HG03378 (cell line): ENCODE data around the gene ZNF500.

ENCODE experiments used
- ATAC-seq: cut with Tn5 transposase; IDR thresholded peaks from one replicate; pipeline ENCODE4 v1.9.1; 2021; ENCODE audit warnings: mild to moderate bottlenecking, moderate library complexity; ENCODE audit not compliant: unreplicated experiment

The ZNF500 gene

GRCh38 chr16:4766875-4767628 is at the start of gene ZNF500:
TSS of gene ZNF500 (minus strand) at chr16:4767162. CDS start at chr16:4765978, 1,184 bp downstream.
- peak; percentile 82 for ATAC-seq

- ATAC-seq: no peak
Measured at GRCh38 chr16:4814542-4815173, 47.7 kb upstream of the ZNF500 start.

- no peak for ATAC-seq
Measured at GRCh38 chr16:4814046-4814445, 47.1 kb upstream of the ZNF500 start.

GRCh38 chr16:4813251-4814003 is 46.5 kb upstream of the ZNF500 start:
- ATAC-seq: no peak

DNA sequence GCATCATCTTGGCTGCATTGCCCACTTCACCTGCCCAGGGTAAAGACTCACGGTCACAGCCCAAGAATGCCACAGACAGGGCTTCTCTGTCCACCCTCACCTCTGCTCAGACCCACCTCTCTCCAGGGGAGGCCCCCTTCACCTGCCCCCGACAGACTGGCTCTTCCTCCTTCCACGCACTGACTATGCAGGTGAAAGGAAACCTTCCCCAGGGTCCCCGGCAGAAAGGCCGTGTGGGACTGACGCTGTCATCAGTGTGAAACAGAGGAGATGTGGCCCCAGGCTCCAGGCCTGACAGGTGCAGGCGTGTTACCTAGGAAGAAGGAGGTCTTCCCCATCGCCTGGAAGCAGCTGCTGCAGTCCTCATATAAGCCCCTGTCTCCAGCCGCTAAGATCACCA is 44.8 kb upstream of the ZNF500 start:
- ATAC-seq: no peak

- ATAC-seq: no peak
Measured at GRCh38 chr16:4811242-4811641, 44.3 kb upstream of the ZNF500 start.

GRCh38 chr16:4806280-4806679 is 39.3 kb upstream of the ZNF500 start:
- no peak for ATAC-seq

GRCh38 chr16:4805231-4805630 is 38.3 kb upstream of the ZNF500 start:
- no peak for ATAC-seq

GRCh38 chr16:4803898-4804762 is 37.2 kb upstream of the ZNF500 start:
- ATAC-seq: no peak

- no peak for ATAC-seq
Measured at GRCh38 chr16:4803401-4803844, 36.5 kb upstream of the ZNF500 start.

- peak; percentile 89 for ATAC-seq
Measured at GRCh38 chr16:4802659-4803287, 35.8 kb upstream of the ZNF500 start.

DNA sequence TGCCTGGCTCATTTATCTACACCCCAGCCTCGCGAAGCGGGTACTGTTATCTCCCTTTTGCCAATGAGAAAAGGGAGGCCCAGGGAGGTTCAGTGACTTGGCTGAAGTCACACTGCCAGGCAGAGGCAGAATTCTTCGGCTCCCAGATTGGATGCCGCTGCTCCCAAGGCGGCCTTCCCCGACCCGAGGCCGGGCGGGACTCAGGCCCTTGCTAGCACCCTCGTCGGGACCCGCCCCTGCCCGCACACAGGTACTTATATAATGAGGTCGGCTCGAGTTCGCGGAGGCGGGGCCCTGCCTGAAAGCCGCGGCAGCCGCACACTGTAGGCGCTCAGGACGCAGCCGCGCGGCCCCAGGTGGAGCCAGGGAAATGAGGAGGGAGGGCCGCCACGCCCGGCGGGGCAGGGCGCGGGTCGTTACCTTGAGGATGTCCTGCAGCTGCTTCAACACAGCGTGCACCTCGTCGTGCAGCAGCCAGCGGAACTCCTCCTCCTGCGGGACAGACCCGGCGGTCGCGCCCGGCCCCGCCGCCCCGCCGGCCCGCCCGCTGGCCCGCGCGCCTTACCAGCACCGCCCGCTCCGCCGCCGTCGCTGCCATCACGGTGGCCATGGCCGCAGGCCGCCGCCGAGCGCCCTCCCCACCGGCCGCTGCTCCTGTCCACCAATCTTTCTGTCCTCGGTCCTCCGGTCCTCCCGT is 35.1 kb upstream of the ZNF500 start, which contains the start of gene ROGDI:
TSS of gene ROGDI (minus strand) at position 672 of the 697 bp plus-strand sequence. CDS start at position 610, 62 bp downstream.
- ATAC-seq: peak; percentile 33

DNA sequence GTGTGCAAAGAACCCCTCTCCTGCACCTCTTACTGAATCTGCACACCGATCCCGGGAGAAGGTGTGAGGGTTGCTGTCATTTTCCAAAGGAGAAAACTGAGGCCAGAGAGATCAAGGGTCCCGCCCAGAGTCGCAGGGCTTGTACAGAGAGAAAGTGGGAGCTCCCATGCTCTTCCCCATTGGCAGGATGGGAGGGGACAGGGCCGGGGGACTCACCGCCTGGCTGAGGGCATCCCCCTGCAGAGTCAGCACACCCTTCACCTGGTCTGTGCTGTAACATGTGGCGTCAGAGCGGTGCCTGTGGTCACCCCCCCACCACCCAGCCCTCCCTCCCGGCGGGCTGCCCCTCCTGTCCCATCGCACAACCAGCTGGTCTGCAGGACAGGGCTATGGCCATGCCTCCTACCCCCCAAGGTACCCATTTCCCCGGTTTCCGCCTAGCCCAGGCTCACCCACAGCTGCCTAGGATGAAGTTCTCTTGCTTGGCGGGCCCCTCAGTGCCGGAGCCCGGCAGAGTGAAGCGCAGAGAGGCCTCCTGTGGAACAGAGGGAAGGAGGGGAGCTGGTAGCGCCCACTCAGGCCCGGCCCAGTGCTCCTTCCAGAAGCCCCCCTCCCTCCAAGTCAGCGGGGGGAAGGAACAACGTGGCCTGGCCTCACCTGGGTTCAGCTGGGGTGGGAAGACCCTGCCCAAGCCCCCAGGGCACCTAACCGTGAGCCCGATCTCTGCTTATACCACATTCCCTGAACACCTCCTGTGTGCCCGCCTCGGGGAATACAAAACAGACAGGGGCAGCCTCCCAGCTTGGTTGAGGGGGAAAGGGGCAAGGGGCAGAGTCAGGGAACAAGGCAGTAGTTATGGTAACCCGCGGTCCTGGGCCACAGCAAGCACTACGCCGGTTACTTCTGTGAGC is 34.3 kb upstream of the ZNF500 start:
- ATAC-seq: no peak

DNA sequence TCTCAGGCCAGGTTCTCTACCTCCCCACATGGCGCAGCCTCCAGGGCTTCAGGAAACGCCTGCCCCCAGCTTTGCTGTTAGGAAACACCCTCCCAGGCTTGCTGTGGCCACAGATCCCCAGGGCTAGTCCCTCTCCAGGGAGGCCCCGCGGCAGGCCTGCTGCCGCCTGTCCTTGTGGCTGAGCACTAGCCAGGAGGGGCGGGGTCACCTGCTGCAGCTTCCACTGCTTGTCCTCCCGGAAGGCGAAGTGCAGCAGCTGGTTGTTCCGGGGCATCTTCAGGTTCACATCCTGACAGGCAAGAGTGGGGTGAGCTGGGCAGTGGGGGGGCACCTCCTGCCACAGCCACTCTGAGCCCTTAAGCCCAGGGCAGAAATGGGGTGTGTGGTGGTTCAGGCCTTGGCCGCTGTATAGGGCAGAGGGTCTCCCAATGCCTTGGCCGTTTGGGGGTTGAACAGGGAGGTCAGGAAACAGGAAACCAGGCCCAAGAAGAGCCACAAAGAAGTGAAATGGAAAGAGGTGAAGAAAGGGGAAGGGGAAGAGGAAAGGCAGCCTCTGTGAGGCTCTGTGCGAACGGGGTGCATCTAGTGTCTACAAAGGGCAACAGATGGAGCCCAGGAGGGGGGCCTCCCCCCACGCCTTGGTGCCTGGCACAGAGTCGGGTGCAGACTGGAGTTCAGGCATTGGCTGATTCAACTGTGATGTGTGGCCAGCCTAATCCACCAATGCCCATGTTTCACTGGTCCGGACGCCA is 33.5 kb upstream of the ZNF500 start:
- ATAC-seq: no peak

DNA sequence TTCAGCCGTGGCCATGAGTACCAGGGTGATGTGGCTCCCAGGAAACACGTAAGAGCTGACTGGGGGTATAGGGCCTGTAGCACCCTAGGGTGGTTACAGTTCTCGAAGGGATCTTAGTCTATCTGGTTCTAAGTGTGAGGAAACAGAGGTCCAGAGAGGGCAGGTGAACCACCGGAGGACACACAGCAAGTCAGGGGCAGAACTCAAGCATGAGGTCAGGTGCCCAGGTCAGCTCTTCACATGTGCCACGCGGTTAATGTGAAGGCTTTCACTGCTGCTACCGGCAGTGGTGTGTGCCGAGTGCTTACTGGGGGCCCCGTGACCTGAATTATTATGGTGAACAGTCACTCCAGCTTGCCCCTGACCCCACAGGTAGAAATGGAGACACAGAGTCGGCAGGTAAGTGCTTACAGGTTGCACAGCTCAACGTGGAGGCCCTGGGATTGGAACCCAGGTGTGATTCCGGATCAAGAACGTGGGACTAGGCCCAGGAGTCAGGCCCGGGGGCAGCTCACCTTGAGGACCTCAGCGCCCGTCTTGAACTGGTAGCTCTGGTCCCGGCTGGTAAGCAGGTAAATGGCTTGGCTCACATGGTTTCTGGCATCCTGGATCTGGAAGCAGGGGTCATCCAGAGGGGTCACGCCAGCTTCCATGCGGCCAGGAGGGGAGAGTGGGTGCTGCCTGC is 32.4 kb upstream of the ZNF500 start:
- no peak for ATAC-seq

DNA sequence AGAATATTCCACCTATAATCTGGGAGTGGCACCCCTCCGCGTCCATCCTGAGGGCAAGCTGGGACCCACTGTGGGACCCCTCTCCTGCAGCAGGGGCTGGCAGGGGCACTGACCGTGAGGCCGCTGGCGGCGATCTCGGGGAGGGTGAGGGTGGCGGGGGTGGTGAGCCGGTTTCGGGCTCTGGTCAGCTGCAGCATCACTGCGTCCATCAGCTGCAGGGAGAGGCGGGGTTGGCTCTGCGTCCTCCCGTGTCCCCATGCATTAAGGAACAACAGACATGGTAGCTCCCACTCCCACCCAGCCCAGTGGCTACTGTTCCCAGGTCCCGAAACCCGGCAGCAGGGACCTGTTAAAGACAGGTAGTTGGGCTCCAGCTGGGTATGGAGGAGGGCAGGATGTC is 31.5 kb upstream of the ZNF500 start:
- no peak for ATAC-seq

DNA sequence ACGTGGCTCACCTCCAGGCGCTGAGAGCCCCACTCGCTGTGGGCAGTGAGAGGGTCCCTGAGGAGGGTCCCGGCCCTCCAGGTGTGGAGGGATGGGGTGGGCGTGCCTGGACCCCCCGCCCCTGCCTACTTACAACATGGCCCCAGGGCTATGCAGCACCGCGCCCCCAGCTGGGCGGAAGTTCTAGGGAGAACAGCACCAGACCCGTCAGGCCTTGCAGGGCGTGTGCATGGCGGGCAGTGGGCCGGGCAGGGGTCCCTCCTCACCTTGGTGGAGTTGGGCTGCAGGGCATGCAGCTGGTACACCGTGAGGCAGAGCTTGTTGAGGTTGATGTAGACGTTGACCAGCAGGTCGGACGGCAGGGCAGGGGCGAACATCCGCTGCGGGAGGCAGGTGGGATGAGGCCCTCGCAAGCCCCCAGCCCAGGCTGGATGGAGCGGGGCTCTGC is 30.9 kb upstream of the ZNF500 start:
- no peak for ATAC-seq
